HG02763 (cell line): ENCODE results near the gene GIGYF1.
"Not testable (repeated sequence)": the region's sequence is repeated elsewhere in the genome, so short reads cannot be mapped to it uniquely, and the experiment has no call there.

Source experiments
- ATAC-seq: cut with Tn5 transposase; IDR thresholded peaks from one replicate; pipeline ENCODE4 v1.9.1; 2021; ENCODE audit warnings: mild to moderate bottlenecking, moderate library complexity; ENCODE audit not compliant: unreplicated experiment

The GIGYF1 gene

GRCh38 chr7:100708395-100708794 lies 14.3 kb upstream of the GIGYF1 start:
- ATAC-seq = no peak

GRCh38 chr7:100706672-100707311 lies 12.7 kb upstream of the GIGYF1 start:
- no peak for ATAC-seq

GRCh38 chr7:100705753-100706671 lies 12.0 kb upstream of the GIGYF1 start, which contains the start of gene POP7:
TSS of gene POP7 (plus strand) at chr7:100706121. CDS start at chr7:100706831, 710 bp downstream.
- ATAC-seq = peak; percentile 92

GRCh38 chr7:100705320-100705752 lies 11.3 kb upstream of the GIGYF1 start:
- ATAC-seq = peak; percentile 40

- ATAC-seq = not testable (repeated sequence)
Observed at GRCh38 chr7:100701089-100701488, 7.0 kb upstream of the GIGYF1 start.

- no peak for ATAC-seq
Observed at GRCh38 chr7:100699018-100699417, 5.0 kb upstream of the GIGYF1 start.

- ATAC-seq = no peak
Observed at GRCh38 chr7:100696123-100696521, 2.1 kb upstream of the GIGYF1 start.

GRCh38 chr7:100693312-100694097 lies 545 bp downstream of the GIGYF1 start:
- ATAC-seq = peak; percentile 9

GRCh38 chr7:100692578-100692961 lies 1.5 kb downstream of the GIGYF1 start:
- no peak for ATAC-seq

- ATAC-seq = no peak
Observed at GRCh38 chr7:100691676-100692577, 2.1 kb downstream of the GIGYF1 start.

GRCh38 chr7:100689230-100690135 lies 4.6 kb downstream of the GIGYF1 start:
- ATAC-seq = no peak

GRCh38 chr7:100688326-100688860 lies 5.7 kb downstream of the GIGYF1 start:
- ATAC-seq = no peak

GRCh38 chr7:100687751-100688300 lies 6.2 kb downstream of the GIGYF1 start:
- ATAC-seq = no peak

- no peak for ATAC-seq
Observed at GRCh38 chr7:100687261-100687660, 6.8 kb downstream of the GIGYF1 start.

GRCh38 chr7:100686822-100687211 lies 7.2 kb downstream of the GIGYF1 start:
- no peak for ATAC-seq

- no peak for ATAC-seq
Observed at GRCh38 chr7:100686201-100686821, 7.7 kb downstream of the GIGYF1 start.

GRCh38 chr7:100685631-100686145 lies 8.4 kb downstream of the GIGYF1 start:
- no peak for ATAC-seq

- ATAC-seq = no peak
Observed at GRCh38 chr7:100685049-100685605, 8.9 kb downstream of the GIGYF1 start.
